Uterus (tissue), 2 donors: Measurements from ENCODE around the gene ATP1B3.

Experiments
- POLR2A ChIP-seq, 2 donors: fragments of 450-650 bp; IDR thresholded peaks; one replicate each; pipeline ENCODE4 v1.6.1; 2016; ENCODE audit warnings: antibody characterized with exemption in 2 of 2, mild to moderate bottlenecking in 1 of 2, moderate library complexity in 1 of 2
- TF ChIP-seq, protein P1 (sequence below), 4 experiments: fragments of 200-600 bp in 2 of 4; fragments of 450-650 bp in 2 of 4; sonication (generic) in 2 of 4; IDR thresholded peaks; one replicate each; pipeline ENCODE4 v1.5.1; 2016 to 2019; ENCODE audit warnings: antibody characterized with exemption in 4 of 4, mild to moderate bottlenecking in 2 of 4, moderate library complexity in 1 of 4

DNA sequence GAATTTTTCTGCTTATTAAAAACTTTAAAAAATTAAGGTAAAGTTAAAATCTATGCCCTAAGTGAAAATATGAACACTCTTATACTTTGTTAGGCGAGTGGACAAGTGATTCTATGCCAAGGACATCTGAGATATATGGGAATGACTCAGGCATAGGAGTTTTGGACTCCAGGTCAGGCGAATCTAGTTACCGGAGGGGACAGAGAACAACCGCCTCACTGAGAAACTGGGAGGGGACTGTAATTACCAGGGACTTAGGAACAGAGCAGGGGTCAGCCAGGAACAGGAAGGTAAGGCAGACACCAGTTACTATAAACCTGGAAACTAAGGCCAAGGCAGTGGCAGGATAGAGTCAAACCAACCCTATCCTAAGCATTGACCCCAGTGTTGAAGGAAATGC lies 16.8 kb upstream of the ATP1B3 start:
- TF ChIP-seq POLR2A (IDR thresholded peaks at IDR 0.05) = no peak
- TF ChIP-seq, protein P1, sequence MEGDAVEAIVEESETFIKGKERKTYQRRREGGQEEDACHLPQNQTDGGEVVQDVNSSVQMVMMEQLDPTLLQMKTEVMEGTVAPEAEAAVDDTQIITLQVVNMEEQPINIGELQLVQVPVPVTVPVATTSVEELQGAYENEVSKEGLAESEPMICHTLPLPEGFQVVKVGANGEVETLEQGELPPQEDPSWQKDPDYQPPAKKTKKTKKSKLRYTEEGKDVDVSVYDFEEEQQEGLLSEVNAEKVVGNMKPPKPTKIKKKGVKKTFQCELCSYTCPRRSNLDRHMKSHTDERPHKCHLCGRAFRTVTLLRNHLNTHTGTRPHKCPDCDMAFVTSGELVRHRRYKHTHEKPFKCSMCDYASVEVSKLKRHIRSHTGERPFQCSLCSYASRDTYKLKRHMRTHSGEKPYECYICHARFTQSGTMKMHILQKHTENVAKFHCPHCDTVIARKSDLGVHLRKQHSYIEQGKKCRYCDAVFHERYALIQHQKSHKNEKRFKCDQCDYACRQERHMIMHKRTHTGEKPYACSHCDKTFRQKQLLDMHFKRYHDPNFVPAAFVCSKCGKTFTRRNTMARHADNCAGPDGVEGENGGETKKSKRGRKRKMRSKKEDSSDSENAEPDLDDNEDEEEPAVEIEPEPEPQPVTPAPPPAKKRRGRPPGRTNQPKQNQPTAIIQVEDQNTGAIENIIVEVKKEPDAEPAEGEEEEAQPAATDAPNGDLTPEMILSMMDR (IDR thresholded peaks at IDR 0.05) = no peak
